Neuronal stem cell (in vitro differentiated cells): ENCODE results near the gene KIF3B.

Source experiments
- DNase-seq: peaks from one replicate; pipeline ENCODE4 v3.0.0-alpha.2; 2013; ENCODE audit warnings: low spot score
- H2AFZ ChIP-seq: one replicate; pipeline ENCODE4 v1.6.1; 2013; ENCODE audit warnings: mild to moderate bottlenecking, low read length, inconsistent platforms
- H2AK5ac ChIP-seq: 2 replicates; pipeline ENCODE4 v1.6.1; 2013; ENCODE audit warnings: low read depth, mild to moderate bottlenecking, inconsistent platforms, low read length, moderate library complexity, mixed read lengths
- H2BK120ac ChIP-seq: 2 replicates; pipeline ENCODE4 v1.6.1; 2013; ENCODE audit warnings: low read depth, mild to moderate bottlenecking, inconsistent platforms, low read length, moderate library complexity, mixed read lengths
- H2BK12ac ChIP-seq: one replicate; pipeline ENCODE4 v1.6.1; 2013; ENCODE audit warnings: low read length, inconsistent platforms
- H2BK15ac ChIP-seq: 2 replicates; pipeline ENCODE4 v1.6.1; 2013; ENCODE audit warnings: mild to moderate bottlenecking, low read length, inconsistent platforms, mixed read lengths
- H2BK5ac ChIP-seq: one replicate; pipeline ENCODE4 v1.6.1; 2013; ENCODE audit warnings: inconsistent platforms, mild to moderate bottlenecking, low read length, moderate library complexity
- H3K14ac ChIP-seq: one replicate; pipeline ENCODE4 v1.6.1; 2013; ENCODE audit warnings: low read length, inconsistent platforms
- H3K18ac ChIP-seq: 2 replicates; pipeline ENCODE4 v1.6.1; 2013; ENCODE audit warnings: low read length, inconsistent platforms
- H3K23ac ChIP-seq: 2 replicates; pipeline ENCODE4 v1.6.1; 2013; ENCODE audit warnings: low read depth, mild to moderate bottlenecking, mixed read lengths, low read length, inconsistent platforms; ENCODE audit not compliant: poor library complexity
- H3K27ac ChIP-seq: replicated peaks from 3 replicates; pipeline ENCODE4 v1.5.1; 2013; ENCODE audit warnings: low read length, inconsistent platforms
- H3K27me3 ChIP-seq, 3 experiments: 2 replicates each; pipeline ENCODE4 v1.6.1; 2013; ENCODE audit warnings: low read length in 3 of 3, mild to moderate bottlenecking in 2 of 3, inconsistent platforms in 1 of 3, low read depth in 1 of 3, mixed read lengths in 1 of 3, moderate library complexity in 1 of 3; ENCODE audit not compliant: control insufficient read depth in 3 of 3, insufficient read depth in 3 of 3
- H3K36me3 ChIP-seq, 2 donors: replicated peaks in 1 of 2; 2 replicates each; pipeline ENCODE4 v1.6.1; 2013; ENCODE audit warnings: low read length in 2 of 2; ENCODE audit not compliant: control insufficient read depth in 2 of 2, insufficient read depth in 2 of 2
- H3K4ac ChIP-seq: 2 replicates; pipeline ENCODE4 v1.6.1; 2013; ENCODE audit warnings: inconsistent platforms, mild to moderate bottlenecking, low read length, moderate library complexity
- H3K4me1 ChIP-seq, 2 donors: 1 replicate in 1 of 2; 2 replicates in 1 of 2; pipeline ENCODE4 v1.6.1; 2013; ENCODE audit warnings: low read length in 2 of 2, low read depth in 1 of 2; ENCODE audit not compliant: control insufficient read depth in 2 of 2, insufficient read depth in 1 of 2
- H3K4me2 ChIP-seq: one replicate; pipeline ENCODE4 v1.6.1; 2013; ENCODE audit warnings: mild to moderate bottlenecking, low read length, inconsistent platforms; ENCODE audit not compliant: insufficient read depth, poor library complexity, severe bottlenecking
- H3K4me3 ChIP-seq, 2 donors: 2 replicates each; pipeline ENCODE4 v1.5.1; 2013; ENCODE audit warnings: low read length in 2 of 2, mild to moderate bottlenecking in 2 of 2, inconsistent platforms in 1 of 2, moderate library complexity in 1 of 2
- H3K79me1 ChIP-seq: one replicate; pipeline ENCODE4 v1.6.1; 2013; ENCODE audit warnings: low read depth, mild to moderate bottlenecking, inconsistent platforms, low read length, moderate library complexity
- H3K9ac ChIP-seq: one replicate; pipeline ENCODE4 v1.6.1; 2013; ENCODE audit warnings: mild to moderate bottlenecking, low read depth, low read length, inconsistent platforms; ENCODE audit not compliant: poor library complexity
- H3K9me3 ChIP-seq, 2 donors: replicated peaks in 1 of 2; 2 replicates each; pipeline versions ENCODE3 to v1.6.1; 2013; ENCODE audit warnings: low read length in 2 of 2, mild to moderate bottlenecking in 2 of 2, inconsistent platforms in 1 of 2, low read depth in 1 of 2, mixed read lengths in 1 of 2, moderate library complexity in 1 of 2; ENCODE audit not compliant: control insufficient read depth in 2 of 2, insufficient read depth in 1 of 2
- H4K8ac ChIP-seq: one replicate; pipeline ENCODE4 v1.6.1; 2013; ENCODE audit warnings: low read depth, mild to moderate bottlenecking, inconsistent platforms, low read length, moderate library complexity
- H4K91ac ChIP-seq: one replicate; pipeline ENCODE4 v1.6.1; 2013; ENCODE audit warnings: low read length, low read depth, mild to moderate bottlenecking, inconsistent platforms; ENCODE audit not compliant: poor library complexity
- WGBS, 2 donors: extraction: QIAGEN DNeasy Blood & Tissue Kit; methylation state at CpG; one replicate each; pipeline ENCODE4 v1.1.7; 2013; ENCODE audit warnings: missing lambda C conversion rate in 2 of 2, mixed read lengths in 1 of 2; ENCODE audit not compliant: insufficient read length in 2 of 2, insufficient replicate concordance in 1 of 2; ENCODE audit errors: extremely low coverage in 2 of 2; 5-methylcytosine and 5-hydroxymethylcytosine counted together

KIF3B gene

GRCh38 chr20:32315891-32316290 is 38.4 kb downstream of the KIF3B start:
- H2BK12ac ChIP-seq = no peak overlapping the region
- no peak overlapping the region for H2AK5ac ChIP-seq
- no peaks in the 10 kb centered on the region for H3K9me3 ChIP-seq
- H4K8ac ChIP-seq = no peak overlapping the region
- H3K27ac ChIP-seq = no peak overlapping the region
- H2BK5ac ChIP-seq = no peak overlapping the region
- H3K79me1 ChIP-seq = no peaks in the 10 kb centered on the region
- H3K4me3 ChIP-seq = no peak overlapping the region
- no peak overlapping the region for H3K23ac ChIP-seq
- H4K91ac ChIP-seq = no peak overlapping the region
- no CpG with 5 or more reads among the region's 2 CpGs for WGBS, 2 donors
- no peak overlapping the region for H3K18ac ChIP-seq
- peaks cover 6 to 66% of the 10 kb centered on the region in 2 donors for H3K36me3 ChIP-seq
- no peak overlapping the region for H3K9ac ChIP-seq
- H3K4me2 ChIP-seq = no peak overlapping the region
- H2BK15ac ChIP-seq = no peak overlapping the region
- H3K27me3 ChIP-seq = no peaks in the 10 kb centered on the region
- no peak overlapping the region for H2AFZ ChIP-seq
- no peak overlapping the region for H3K4ac ChIP-seq
- no peak for DNase-seq
- H3K14ac ChIP-seq = no peak overlapping the region
- no peak overlapping the region for H2BK120ac ChIP-seq
- H3K4me1 ChIP-seq = no peaks in the 10 kb centered on the region

GRCh38 chr20:32316667-32317066 is 39.2 kb downstream of the KIF3B start:
- H2BK120ac ChIP-seq = no peak overlapping the region
- H2BK15ac ChIP-seq = no peak overlapping the region
- no peak overlapping the region for H4K91ac ChIP-seq
- DNase-seq = no peak
- no peak overlapping the region for H3K14ac ChIP-seq
- H3K9me3 ChIP-seq = no peaks in the 10 kb centered on the region
- H3K9ac ChIP-seq = no peak overlapping the region
- H3K27ac ChIP-seq = no peak overlapping the region
- peaks cover 4 to 64% of the 10 kb centered on the region in 2 donors for H3K36me3 ChIP-seq
- H2AK5ac ChIP-seq = no peak overlapping the region
- WGBS, 2 donors = no CpG with 5 or more reads among the region's 7 CpGs
- H2AFZ ChIP-seq = no peak overlapping the region
- no peak overlapping the region for H3K4me3 ChIP-seq
- no peak overlapping the region for H3K23ac ChIP-seq
- H3K4me1 ChIP-seq = no peaks in the 10 kb centered on the region
- no peak overlapping the region for H3K4me2 ChIP-seq
- H2BK5ac ChIP-seq = no peak overlapping the region
- H4K8ac ChIP-seq = no peak overlapping the region
- no peaks in the 10 kb centered on the region for H3K79me1 ChIP-seq
- H3K27me3 ChIP-seq = no peaks in the 10 kb centered on the region
- no peak overlapping the region for H3K4ac ChIP-seq
- no peak overlapping the region for H2BK12ac ChIP-seq
- H3K18ac ChIP-seq = no peak overlapping the region

GRCh38 chr20:32319100-32319499 is 41.6 kb downstream of the KIF3B start:
- Histone ChIP-seq H2AK5ac (no peak overlapping the region), H3K36me3 (peaks cover 2 to 46% of the 10 kb centered on the region in 2 donors), H3K27ac (no peak overlapping the region), H3K4me1 (no peaks in the 10 kb centered on the region), H4K91ac (no peak overlapping the region), H3K23ac (no peak overlapping the region), H2BK15ac (no peak overlapping the region), H2BK5ac (no peak overlapping the region), H2BK12ac (no peak overlapping the region), H3K4me3 (no peak overlapping the region), H3K9ac (no peak overlapping the region), H3K27me3 (no peaks in the 10 kb centered on the region), H2BK120ac (no peak overlapping the region), H3K9me3 (no peaks in the 10 kb centered on the region), H3K4ac (no peak overlapping the region), H3K4me2 (no peak overlapping the region), H4K8ac (no peak overlapping the region), H2AFZ (no peak overlapping the region), H3K18ac (no peak overlapping the region), H3K14ac (no peak overlapping the region), H3K79me1 (no peaks in the 10 kb centered on the region)
- whole genome bisulfite sequencing, 2 donors = no CpG with 5 or more reads among the region's 6 CpGs
- no peak for DNase-seq

- peaks cover 2 to 46% of the 10 kb centered on the region in 2 donors for H3K36me3 ChIP-seq
- no peaks in the 10 kb centered on the region for H3K9me3 ChIP-seq
- no peaks in the 10 kb centered on the region for H3K79me1 ChIP-seq
- no peak overlapping the region for H3K4me2 ChIP-seq
- H2AFZ ChIP-seq = no peak overlapping the region
- no peak overlapping the region for H3K23ac ChIP-seq
- no peak overlapping the region for H3K4me3 ChIP-seq
- H3K14ac ChIP-seq = no peak overlapping the region
- H3K9ac ChIP-seq = no peak overlapping the region
- no peak overlapping the region for H2BK5ac ChIP-seq
- no peak overlapping the region for H3K27ac ChIP-seq
- no peak overlapping the region for H3K4ac ChIP-seq
- no peak overlapping the region for H2BK12ac ChIP-seq
- H4K91ac ChIP-seq = no peak overlapping the region
- no peak overlapping the region for H3K18ac ChIP-seq
- H2BK120ac ChIP-seq = no peak overlapping the region
- H4K8ac ChIP-seq = no peak overlapping the region
- no peaks in the 10 kb centered on the region for H3K4me1 ChIP-seq
- DNase-seq = no peak
- H3K27me3 ChIP-seq = no peaks in the 10 kb centered on the region
- H2BK15ac ChIP-seq = no peak overlapping the region
- no CpG with 5 or more reads among the region's 1 CpG for WGBS, 2 donors
- H2AK5ac ChIP-seq = no peak overlapping the region
Observed at GRCh38 chr20:32320305-32320704, 42.9 kb downstream of the KIF3B start.
